CD14-positive monocyte (primary cell): ENCODE measurements around the gene PHF5A. TPM values are rescaled to one million over a fixed set of nuclear protein-coding genes. Genes with fewer than 3 reads are reported as not detected.

Experiments used
- DNase-seq, 3 donors: peaks; one replicate each; pipeline ENCODE4 v3.0.0-alpha.2; 2011 to 2022
- H2AFZ ChIP-seq: 2 replicates; pipeline ENCODE4 v1.6.0; 2012; ENCODE audit warnings: mild to moderate bottlenecking, low read depth, low read length, inconsistent platforms; ENCODE audit not compliant: insufficient read depth, poor library complexity, severe bottlenecking
- H3K27ac ChIP-seq, 2 donors: 1 replicate in 1 of 2; 2 replicates in 1 of 2; pipeline ENCODE4 v1.5.1; 2012 to 2013; ENCODE audit warnings: low read length in 2 of 2, control low read depth in 1 of 2, inconsistent platforms in 1 of 2, low read depth in 1 of 2, mild to moderate bottlenecking in 1 of 2
- H3K27me3 ChIP-seq, 2 donors: one replicate each; pipeline versions ENCODE4 v1.6.0 to v1.6.1; 2011 to 2013; ENCODE audit warnings: low read length in 2 of 2; ENCODE audit not compliant: control insufficient read depth in 2 of 2, insufficient read depth in 2 of 2
- H3K36me3 ChIP-seq, 2 donors: replicated peaks in 1 of 2; 1 replicate in 1 of 2; 2 replicates in 1 of 2; pipeline versions ENCODE4 v1.5.1 to v1.6.1; 2012 to 2013; ENCODE audit warnings: low read length in 2 of 2, control low read depth in 1 of 2, inconsistent platforms in 1 of 2, mild to moderate bottlenecking in 1 of 2; ENCODE audit not compliant: insufficient read depth in 2 of 2, control insufficient read depth in 1 of 2
- H3K4me1 ChIP-seq, 2 donors: 1 replicate in 1 of 2; 2 replicates in 1 of 2; pipeline versions ENCODE4 v1.5.1 to v1.6.1; 2012 to 2013; ENCODE audit warnings: low read length in 2 of 2, control low read depth in 1 of 2, inconsistent platforms in 1 of 2, mild to moderate bottlenecking in 1 of 2, moderate library complexity in 1 of 2; ENCODE audit not compliant: insufficient read depth in 2 of 2, control insufficient read depth in 1 of 2
- H3K4me2 ChIP-seq: replicated peaks from 2 replicates; pipeline ENCODE3; 2012; ENCODE audit warnings: low read length, moderate library complexity, mild to moderate bottlenecking; ENCODE audit not compliant: poor library complexity, severe bottlenecking; ENCODE audit errors: extremely low read depth
- H3K4me3 ChIP-seq, 3 experiments: fragments of 200-600 bp in 1 of 3; sonication (generic) in 1 of 3; replicated peaks in 1 of 3; 1 replicate in 2 of 3; 2 replicates in 1 of 3; pipeline ENCODE4 v1.5.1; 2011 to 2013; ENCODE audit warnings: low read length in 3 of 3, mild to moderate bottlenecking in 3 of 3, control low read depth in 2 of 3, low read depth in 2 of 3, inconsistent platforms in 1 of 3, moderate library complexity in 1 of 3
- H3K79me2 ChIP-seq: 2 replicates; pipeline ENCODE4 v1.6.0; 2012; ENCODE audit warnings: mild to moderate bottlenecking, control low read depth, inconsistent platforms, low read length, moderate library complexity; ENCODE audit not compliant: insufficient read depth
- H3K9ac ChIP-seq: 2 replicates; pipeline ENCODE4 v1.6.0; 2017; ENCODE audit warnings: low read length, mild to moderate bottlenecking; ENCODE audit not compliant: insufficient read depth, poor library complexity, severe bottlenecking
- H3K9me3 ChIP-seq, 2 donors: replicated peaks in 1 of 2; 1 replicate in 1 of 2; 2 replicates in 1 of 2; pipeline versions ENCODE4 v1.5.1 to v1.6.1; 2012 to 2013; ENCODE audit warnings: low read length in 2 of 2, control low read depth in 1 of 2; ENCODE audit not compliant: control insufficient read depth in 1 of 2, insufficient read depth in 1 of 2
- H4K20me1 ChIP-seq: 2 replicates; pipeline ENCODE4 v1.6.0; 2012; ENCODE audit warnings: mild to moderate bottlenecking, low read length, control low read depth, moderate library complexity; ENCODE audit not compliant: insufficient read depth
- H3K27ac Mint-ChIP-seq, 7 donors: one replicate each; pipeline ENCODE4 v1.8.0; 2020; ENCODE audit warnings: mild to moderate bottlenecking in 7 of 7, mixed read lengths in 7 of 7, moderate library complexity in 6 of 7, inconsistent platforms in 2 of 7
- H3K27me3 Mint-ChIP-seq, 3 donors: one replicate each; pipeline ENCODE4 v1.8.0; 2021 to 2022; ENCODE audit warnings: low read depth in 3 of 3, mild to moderate bottlenecking in 3 of 3, mixed read lengths in 3 of 3, moderate library complexity in 3 of 3, inconsistent platforms in 1 of 3
- H3K36me3 Mint-ChIP-seq, 2 donors: one replicate each; pipeline ENCODE4 v1.8.0; 2020; ENCODE audit warnings: mixed read lengths in 2 of 2, inconsistent platforms in 1 of 2, mild to moderate bottlenecking in 1 of 2
- H3K4me1 Mint-ChIP-seq: one replicate; pipeline ENCODE4 v1.8.0; 2020; ENCODE audit warnings: mild to moderate bottlenecking, mixed read lengths
- H3K4me3 Mint-ChIP-seq, 2 donors: one replicate each; pipeline ENCODE4 v1.8.0; 2020; ENCODE audit warnings: mild to moderate bottlenecking in 2 of 2, mixed read lengths in 2 of 2, moderate library complexity in 1 of 2
- H3K9me3 Mint-ChIP-seq, 7 donors: one replicate each; pipeline ENCODE4 v1.8.0; 2020 to 2022; ENCODE audit warnings: mixed read lengths in 7 of 7, mild to moderate bottlenecking in 6 of 7, moderate library complexity in 6 of 7, inconsistent platforms in 2 of 7
- WGBS: methylation state at CpG from one replicate; pipeline ENCODE4 v1.1.5; 2013; ENCODE audit warnings: missing lambda C conversion rate; ENCODE audit not compliant: insufficient coverage; 5-methylcytosine and 5-hydroxymethylcytosine counted together
- intact Hi-C, 2 donors: fragments of 100-400 bp; cut with micrococcal nuclease; formaldehyde crosslinking; loops; one replicate each; pipeline versions ENCODE4 v1.15.0 to v1.15.1; 2023
- polyA plus RNA-seq, 3 donors: library from polyadenylated mRNA; depleted of rRNA in 1 of 3; unstranded in 2 of 3; stranded (reverse) in 1 of 3; fragments of 300-500 nt in 2 of 3; fragments of >200 nt in 1 of 3; fragmentation: Illumina TruSeq in 2 of 3; gene quantifications; 1 replicate in 2 of 3; 2 replicates in 1 of 3; pipeline ENCODE4 v1.2.3, GENCODE V29; 2012 to 2021
- TF ChIP-seq, protein P1 (sequence below): fragments of 200-600 bp; IDR thresholded peaks from one replicate; pipeline ENCODE4 v1.8.0; 2022; ENCODE audit warnings: antibody characterized with exemption, mild to moderate bottlenecking

PHF5A gene
- polyA plus RNA-seq, 3 donors, result 22.0 to 31.3 (median 26.3) TPM

DNA sequence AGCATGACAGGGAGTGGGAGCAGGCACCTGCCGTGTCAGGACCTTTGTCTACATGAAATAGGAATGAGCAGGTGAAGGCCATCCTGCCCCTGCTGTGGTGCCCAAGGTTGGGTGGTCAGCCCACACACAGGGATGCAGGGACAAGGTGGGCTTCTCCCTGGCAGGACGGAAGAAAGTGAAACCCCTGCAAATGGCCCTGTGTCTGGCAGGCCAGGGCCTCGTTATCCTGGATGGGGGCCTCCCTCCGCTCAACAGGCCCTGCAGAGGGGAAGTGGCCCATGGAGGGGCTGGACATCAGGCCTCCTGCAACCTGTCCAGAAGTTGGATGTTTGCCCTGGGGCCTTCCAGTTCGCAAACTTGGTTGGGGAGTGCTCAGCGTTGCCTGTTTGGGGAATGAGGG is 36.8 kb downstream of the PHF5A start:
- Histone ChIP-seq H4K20me1 (peaks cover 49% of the 10 kb centered on the region), H3K9me3 (no peaks in the 10 kb centered on the region), H3K27me3 (no peaks in the 10 kb centered on the region), H3K4me1 (no peaks in the 10 kb centered on the region), H2AFZ (no peak overlapping the region), H3K4me2 (no peak overlapping the region), H3K79me2 (peaks cover 34% of the 10 kb centered on the region), H3K36me3 (peaks cover 46 to 67% of the 10 kb centered on the region in 2 donors), H3K4me3 (no peak overlapping the region), H3K9ac (no peak overlapping the region), H3K27ac (peak overlapping the region in 1 of 2 donors; percentile 8)
- intact Hi-C loops, result no loop called here
- no peak for DNase-seq
- Mint-ChIP-seq H3K27ac (peak overlapping the region in 3 of 7 donors; percentile 9 to 47 (median 15)), H3K27me3 (peaks cover 0 to 2% (median 0%) of the 10 kb centered on the region in 3 donors), H3K9me3 (peaks cover 0 to 2% (median 0%) of the 10 kb centered on the region in 7 donors), H3K36me3 (peaks cover 42 to 80% of the 10 kb centered on the region in 2 donors), H3K4me1 (no peaks in the 10 kb centered on the region), H3K4me3 (no peak overlapping the region)
- 87% methylated on average over 3 of the region's 6 CpGs for WGBS
- TF ChIP-seq, protein P1, sequence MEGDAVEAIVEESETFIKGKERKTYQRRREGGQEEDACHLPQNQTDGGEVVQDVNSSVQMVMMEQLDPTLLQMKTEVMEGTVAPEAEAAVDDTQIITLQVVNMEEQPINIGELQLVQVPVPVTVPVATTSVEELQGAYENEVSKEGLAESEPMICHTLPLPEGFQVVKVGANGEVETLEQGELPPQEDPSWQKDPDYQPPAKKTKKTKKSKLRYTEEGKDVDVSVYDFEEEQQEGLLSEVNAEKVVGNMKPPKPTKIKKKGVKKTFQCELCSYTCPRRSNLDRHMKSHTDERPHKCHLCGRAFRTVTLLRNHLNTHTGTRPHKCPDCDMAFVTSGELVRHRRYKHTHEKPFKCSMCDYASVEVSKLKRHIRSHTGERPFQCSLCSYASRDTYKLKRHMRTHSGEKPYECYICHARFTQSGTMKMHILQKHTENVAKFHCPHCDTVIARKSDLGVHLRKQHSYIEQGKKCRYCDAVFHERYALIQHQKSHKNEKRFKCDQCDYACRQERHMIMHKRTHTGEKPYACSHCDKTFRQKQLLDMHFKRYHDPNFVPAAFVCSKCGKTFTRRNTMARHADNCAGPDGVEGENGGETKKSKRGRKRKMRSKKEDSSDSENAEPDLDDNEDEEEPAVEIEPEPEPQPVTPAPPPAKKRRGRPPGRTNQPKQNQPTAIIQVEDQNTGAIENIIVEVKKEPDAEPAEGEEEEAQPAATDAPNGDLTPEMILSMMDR, result no peak

DNA sequence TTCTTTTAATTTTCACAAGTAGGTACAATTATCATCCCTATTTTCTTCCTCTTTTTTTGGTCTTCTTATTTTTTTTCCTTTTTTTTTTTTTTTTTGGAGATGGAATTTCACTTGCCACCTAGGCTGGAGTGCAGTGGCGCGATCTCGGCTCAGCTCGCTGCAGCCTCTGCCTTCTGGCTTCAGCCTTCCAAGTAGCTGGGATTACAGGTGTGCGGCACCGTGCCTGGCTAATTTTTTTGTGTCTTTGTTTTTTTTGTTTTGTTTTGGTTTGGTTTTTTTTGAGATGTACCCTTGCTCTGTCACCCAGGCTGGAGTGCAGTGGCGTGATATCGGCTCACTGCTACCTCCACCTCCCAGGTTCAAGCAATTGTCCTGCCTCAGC is 38.5 kb downstream of the PHF5A start:
- H3K27me3 Mint-ChIP-seq, result no peaks in the 10 kb centered on the region
- peaks cover 32 to 79% of the 10 kb centered on the region in 2 donors for H3K36me3 Mint-ChIP-seq
- peaks cover 32% of the 10 kb centered on the region for H4K20me1 ChIP-seq
- H3K27ac Mint-ChIP-seq, result no peak overlapping the region
- TF ChIP-seq, protein P1, result no peak
- no peaks in the 10 kb centered on the region for H3K9me3 ChIP-seq
- WGBS, result 100% methylated on average over 2 of the region's 8 CpGs
- H3K4me1 ChIP-seq, result no peaks in the 10 kb centered on the region
- peaks cover 34 to 61% of the 10 kb centered on the region in 2 donors for H3K36me3 ChIP-seq
- no peak overlapping the region for H2AFZ ChIP-seq
- no peak for DNase-seq
- no peak overlapping the region for H3K27ac ChIP-seq
- no peak overlapping the region for H3K9ac ChIP-seq
- H3K9me3 Mint-ChIP-seq, result peaks cover 0 to 2% (median 0%) of the 10 kb centered on the region in 7 donors
- intact Hi-C loops, result no loop called here
- no peaks in the 10 kb centered on the region for H3K4me1 Mint-ChIP-seq
- no peak overlapping the region for H3K4me3 ChIP-seq
- no peak overlapping the region for H3K4me2 ChIP-seq
- H3K79me2 ChIP-seq, result peaks cover 17% of the 10 kb centered on the region
- H3K4me3 Mint-ChIP-seq, result no peak overlapping the region
- H3K27me3 ChIP-seq, result no peaks in the 10 kb centered on the region
